Left ventricle myocardium superior (tissue), 1 donor: ENCODE measurements around the gene GHR. TPM values are rescaled to one million over a fixed set of nuclear protein-coding genes. Genes with fewer than 3 reads are reported as not detected.

Source experiments
- ATAC-seq: fragments of 200-7000 bp; cut with Tn5 transposase; one replicate; pipeline ENCODE4 v1.9.1; 2020; ENCODE audit warnings: mild to moderate bottlenecking, moderate library complexity
- DNase-seq: peaks from one replicate; pipeline ENCODE4 v3.0.0-alpha.2; 2020
- intact Hi-C: fragments of 100-400 bp; cut with micrococcal nuclease; formaldehyde crosslinking; loops from one replicate; pipeline ENCODE4 v1.11.0; 2022
- total RNA-seq: library from RNA; stranded (reverse); fragmentation: NEBNext Ultra II Directional; extraction: Animal tissue kit (Norgen Biotek cat#: 25700); gene quantifications from one replicate; pipeline ENCODE4 v1.2.1, GENCODE V29; 2021
- donor health status: DM: no; HTN: yes; CAD: no; lungs with severe emphysema.

Gene GHR
- total RNA-seq, 1 donor from 2014 or later, result 11.9 TPM

GRCh38 chr5:42506662-42507061, 83.4 kb downstream of the GHR start:
- intact Hi-C loops, result no loop called here
- no peak for DNase-seq
- no peak for ATAC-seq

DNA sequence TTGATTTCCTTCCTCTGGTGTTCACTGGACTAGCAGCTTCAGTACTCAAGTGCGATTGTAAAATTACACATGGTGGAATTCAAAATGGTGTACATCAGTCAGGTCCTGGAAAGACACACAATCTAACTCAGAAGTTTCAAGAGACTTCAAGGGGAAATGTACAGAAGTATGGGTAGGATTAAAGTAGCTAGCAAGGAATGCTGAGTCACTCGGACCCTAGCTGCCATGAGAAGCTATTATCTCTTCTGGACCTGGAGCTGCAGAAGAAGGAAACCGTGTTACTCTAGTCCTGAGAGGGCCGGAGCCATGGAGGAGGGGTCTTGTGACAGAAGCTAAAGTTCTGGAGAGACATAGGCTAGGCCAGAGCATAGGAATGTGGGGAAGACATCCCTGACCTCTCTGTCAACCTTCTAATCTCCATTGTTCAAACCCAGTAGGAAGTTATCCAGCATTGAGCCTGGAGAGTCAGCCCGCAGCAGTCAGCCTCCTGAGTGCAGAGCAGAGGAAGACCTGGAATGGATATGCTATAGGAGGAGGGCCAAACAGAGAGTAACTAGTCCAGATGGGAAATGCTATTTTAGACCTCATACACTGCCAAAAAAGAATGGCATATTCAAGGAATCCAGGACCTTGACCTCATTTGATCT, 84.3 kb downstream of the GHR start:
- ATAC-seq (peak; percentile 81), DNase-seq (no peak)
- intact Hi-C loops, result no loop called here

DNA sequence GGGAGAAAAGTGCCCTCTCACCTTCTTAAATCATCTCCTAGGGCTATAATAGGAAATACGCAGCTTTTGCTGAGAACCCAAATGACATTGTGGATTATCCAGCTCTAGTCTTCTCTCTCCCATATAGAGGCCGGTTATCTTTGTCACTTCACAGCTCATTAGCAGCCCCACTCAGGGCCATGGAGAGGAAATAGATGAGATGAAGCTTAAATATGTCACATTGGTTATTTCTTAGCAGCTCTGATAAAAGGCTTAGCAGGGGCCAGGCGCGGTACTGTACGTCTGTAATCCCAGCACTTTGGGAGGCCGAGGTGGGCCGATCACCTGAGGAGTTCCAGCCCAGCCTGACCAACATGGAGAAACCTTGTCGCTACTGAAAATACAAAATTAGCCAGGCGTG, 90.0 kb downstream of the GHR start:
- no peak for DNase-seq
- no peak for ATAC-seq
- intact Hi-C loops, result no loop called here

DNA sequence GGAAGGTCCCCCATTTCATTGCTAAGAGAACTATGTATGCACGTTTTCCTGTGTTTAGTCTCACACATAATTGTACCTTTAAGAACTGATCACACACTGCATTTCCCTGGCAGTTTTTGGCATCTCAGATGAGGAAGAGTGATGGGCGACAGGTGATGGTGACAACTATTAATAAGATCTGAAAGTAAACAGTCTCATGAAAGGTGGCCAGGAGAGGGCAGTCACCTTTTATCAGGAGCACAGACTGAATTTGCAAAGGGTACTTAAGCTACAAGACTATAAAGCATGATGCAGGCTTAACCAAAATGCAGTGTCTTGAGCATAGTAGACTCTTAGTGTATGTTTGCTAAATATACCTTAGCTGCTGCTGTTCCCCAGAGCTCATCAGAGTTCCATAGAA, 91.5 kb downstream of the GHR start:
- DNase-seq, result no peak
- peak; percentile 46 for ATAC-seq
- intact Hi-C loops, result no loop called here

- DNase-seq (no peak), ATAC-seq (no peak)
- intact Hi-C loops, result no loop called here
These were observed 92.3 kb downstream of the GHR start for GRCh38 chr5:42515504-42515903.

DNA sequence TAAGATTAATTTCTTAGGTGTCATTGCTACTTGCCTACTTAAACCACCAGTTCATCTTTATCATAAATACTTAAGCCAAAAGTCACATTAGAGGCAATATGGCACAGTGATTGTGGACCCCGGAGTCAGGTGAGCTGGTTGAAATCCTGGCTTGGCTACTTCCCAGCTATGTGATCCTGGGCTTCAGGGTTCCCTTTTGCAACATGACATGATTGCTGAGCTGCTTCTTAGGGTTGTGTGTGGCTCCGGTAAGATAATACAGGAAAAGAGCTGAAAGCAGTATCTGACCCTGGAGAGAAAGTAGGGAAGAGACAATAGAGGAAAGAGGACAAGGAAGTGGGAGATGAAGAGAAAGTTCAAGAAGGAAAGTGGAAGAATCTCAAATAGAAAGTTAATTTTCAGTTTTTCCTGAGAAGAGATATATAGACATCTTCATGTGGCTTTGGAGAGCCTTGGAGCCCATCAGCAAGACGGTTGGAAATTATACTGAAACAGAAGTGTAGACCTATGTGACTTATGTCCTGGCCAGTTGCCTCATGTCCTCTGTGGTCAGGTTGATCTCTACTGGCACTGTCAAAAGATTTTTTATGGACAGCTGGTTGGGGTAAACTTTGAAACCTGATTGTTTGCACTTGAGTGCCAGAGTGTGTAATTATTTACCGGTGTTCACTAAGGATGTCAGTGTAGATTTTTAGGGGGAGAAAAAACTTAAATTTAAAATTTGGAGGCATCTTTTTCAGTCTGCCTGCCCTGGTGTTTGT, 93.2 kb downstream of the GHR start:
- intact Hi-C loops, result no loop called here
- no peak for DNase-seq
- no peak for ATAC-seq

- DNase-seq (no peak), ATAC-seq (no peak)
- intact Hi-C loops, result no loop called here
These were observed 93.9 kb downstream of the GHR start for GRCh38 chr5:42517164-42517563.

GRCh38 chr5:42518595-42519221, 95.5 kb downstream of the GHR start:
- DNase-seq, result no peak

DNA sequence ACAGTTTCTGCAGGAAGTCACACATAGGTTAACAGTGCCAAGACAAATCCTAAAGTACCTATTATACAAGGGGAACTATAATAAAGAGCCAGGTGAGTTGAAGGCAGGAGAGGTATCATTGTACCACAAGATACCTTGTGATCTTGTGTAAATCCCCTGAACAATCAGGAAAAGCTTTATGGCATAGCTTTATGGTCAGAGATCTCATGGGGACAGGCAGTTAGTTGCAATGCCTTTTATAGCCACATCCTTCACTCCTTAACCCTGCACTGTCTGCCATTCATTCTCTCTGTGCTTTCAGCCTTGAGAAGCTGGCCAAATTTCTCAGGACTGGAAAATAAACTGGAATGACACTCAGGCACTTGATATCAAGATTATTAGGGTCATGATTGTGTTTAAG, 97.0 kb downstream of the GHR start:
- peak; percentile 22 for ATAC-seq
- no peak for DNase-seq
- intact Hi-C loops, result no loop called here

More at GRCh38 chr5:42518595-42519221, 95.5 kb downstream of the GHR start:
- peak; percentile 80 for ATAC-seq
- intact Hi-C loops, result no loop called here

DNA sequence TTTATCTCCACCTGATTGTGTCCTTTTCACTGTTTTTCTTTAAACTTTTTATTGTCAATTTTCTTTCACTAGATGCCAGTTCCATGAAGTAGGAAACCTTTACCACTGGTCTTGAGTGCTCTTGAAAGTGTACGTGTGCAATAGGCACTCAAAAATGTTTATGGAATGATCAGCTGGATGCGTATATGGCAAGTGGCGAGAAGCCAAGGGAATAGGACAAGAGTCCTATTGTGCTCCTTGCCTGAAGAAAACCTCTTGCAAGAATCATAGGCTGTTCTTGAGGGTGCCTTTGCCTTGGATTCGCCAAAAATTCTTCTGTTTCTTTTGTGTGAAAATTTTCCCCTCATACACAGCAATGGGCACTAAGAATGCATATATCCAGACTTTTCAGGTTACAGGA, 97.7 kb downstream of the GHR start:
- intact Hi-C loops, result no loop called here
- DNase-seq (no peak), ATAC-seq (no peak)

DNA sequence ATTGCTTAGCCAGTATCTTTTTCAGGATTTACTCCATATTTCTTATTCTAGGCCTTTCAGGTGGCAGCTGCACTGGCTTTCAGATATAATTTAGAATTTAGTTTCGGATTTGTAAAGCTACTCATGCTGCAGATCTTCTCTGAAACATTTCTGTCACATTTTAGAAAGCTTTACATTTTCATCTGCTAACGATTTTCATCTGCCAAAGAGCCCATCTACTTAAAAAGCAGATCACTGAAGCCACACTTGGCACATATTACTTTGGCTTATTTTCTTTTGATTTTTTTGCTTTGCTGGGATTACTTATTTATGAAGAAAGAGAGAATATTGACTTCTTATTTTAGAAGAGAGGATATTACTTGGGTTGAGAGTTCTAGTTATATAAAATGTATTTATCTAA, 98.2 kb downstream of the GHR start:
- ATAC-seq (no peak), DNase-seq (no peak)
- intact Hi-C loops, result no loop called here

- intact Hi-C loops, result no loop called here
- DNase-seq, result no peak
- no peak for ATAC-seq
These were observed 99.5 kb downstream of the GHR start for GRCh38 chr5:42522783-42523182.

- ATAC-seq (no peak), DNase-seq (no peak)
- intact Hi-C loops, result no loop called here
These were observed 102.9 kb downstream of the GHR start for GRCh38 chr5:42526179-42526578.

- ATAC-seq (peak; percentile 33), DNase-seq (no peak)
- intact Hi-C loops, result no loop called here
These were observed 108.4 kb downstream of the GHR start for GRCh38 chr5:42531611-42532010.

DNA sequence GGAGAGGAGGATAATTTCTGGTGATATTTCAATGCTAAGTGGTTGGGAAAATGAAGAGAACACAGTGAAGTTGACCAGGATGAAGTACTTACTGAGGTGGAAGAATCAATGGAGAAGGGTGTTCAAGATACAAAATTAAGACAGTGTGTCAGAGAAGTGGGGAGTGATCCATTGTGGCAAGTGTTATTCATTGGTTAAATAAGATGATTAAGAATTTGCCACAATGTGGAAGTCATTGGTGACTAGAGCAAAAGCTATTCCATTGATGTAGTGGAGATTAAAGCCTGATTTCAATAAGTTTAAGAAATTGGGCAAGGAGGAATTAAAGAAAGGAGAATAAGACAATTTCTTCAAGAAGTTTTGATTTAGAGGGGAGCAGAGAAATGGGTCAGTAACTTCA, 118.9 kb downstream of the GHR start:
- ATAC-seq, result no peak
- DNase-seq, result no peak
- intact Hi-C loops, result no loop called here

DNA sequence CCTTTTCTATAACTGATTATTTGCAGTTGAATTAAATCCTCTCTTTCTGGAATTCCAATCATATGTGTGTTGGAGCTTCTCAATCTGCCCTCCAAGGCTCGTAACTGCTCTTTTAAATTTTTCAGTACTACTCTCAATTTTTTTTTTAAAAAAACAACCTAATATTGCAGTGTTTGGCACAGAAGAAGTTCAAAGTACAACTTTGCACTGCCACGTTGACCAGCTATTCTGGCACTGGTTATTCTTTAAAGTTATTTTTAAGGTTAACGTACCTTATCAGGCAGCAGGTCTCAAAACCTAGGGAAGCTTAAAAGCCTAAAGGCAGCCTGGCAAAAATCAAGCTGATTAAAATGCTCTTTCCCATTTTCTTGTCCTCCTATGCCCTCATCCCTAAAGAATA, 120.5 kb downstream of the GHR start:
- DNase-seq (no peak), ATAC-seq (no peak)
- intact Hi-C loops, result no loop called here

DNA sequence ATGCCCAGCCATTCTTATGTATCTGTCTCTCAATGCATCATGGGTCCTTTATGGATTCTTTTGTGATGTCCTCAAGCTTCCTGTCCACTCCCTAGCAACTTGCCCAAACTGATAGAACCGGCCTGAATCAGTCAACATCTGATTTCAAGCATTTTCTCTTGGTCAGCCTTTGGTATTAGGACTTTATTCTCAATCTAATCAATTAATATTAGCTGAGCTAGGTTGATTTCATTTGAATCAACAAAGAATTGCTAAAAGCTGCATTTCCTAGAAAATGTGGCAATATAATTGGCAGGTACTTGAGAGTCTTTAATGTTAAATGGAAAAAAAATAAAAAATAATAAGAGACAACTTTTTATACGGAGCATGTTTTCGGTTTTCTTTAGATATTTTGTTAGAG, 121.8 kb downstream of the GHR start:
- no peak for DNase-seq
- intact Hi-C loops, result no loop called here

DNA sequence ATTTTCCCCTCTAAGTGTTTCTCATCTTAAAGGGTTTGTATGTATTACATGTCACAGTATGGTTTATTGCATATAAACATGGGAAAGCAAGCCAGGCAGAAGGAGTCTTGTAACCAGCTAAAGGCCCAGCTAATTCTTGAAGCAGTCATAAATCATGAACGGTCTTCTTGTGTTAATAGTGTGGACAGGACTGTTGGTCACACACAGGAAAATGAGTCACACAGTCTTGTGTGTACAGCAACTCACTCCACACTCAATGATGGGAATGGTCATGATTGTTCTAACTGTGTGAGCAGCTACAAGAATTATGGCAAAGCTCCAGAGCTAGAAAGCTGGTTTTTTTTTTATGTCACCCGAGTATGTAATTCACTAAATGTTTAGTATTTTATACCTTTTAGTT, 123.9 kb downstream of the GHR start:
- DNase-seq (no peak), ATAC-seq (no peak)
- intact Hi-C loops, result no loop called here

More for the DNA sequence above, 121.8 kb downstream of the GHR start:
- no peak for ATAC-seq

DNA sequence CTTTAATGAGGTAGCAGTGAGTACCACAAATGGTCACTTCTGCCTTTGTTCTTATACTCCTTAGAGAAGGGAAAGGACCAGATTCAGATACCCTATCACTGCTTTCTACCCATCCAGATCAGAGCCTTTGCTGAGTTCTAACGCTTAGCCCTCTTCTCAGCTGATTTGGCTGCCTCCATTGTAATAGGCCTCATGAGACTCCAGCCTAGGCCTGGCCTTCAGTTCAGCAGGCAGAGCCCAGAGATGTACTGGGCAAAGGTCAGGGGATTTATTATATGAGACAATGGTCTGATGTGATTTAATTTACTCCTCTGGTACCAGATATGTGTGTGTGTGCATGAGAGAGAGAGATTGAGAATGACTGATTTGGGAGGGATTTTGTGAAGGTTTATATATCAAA, 124.7 kb downstream of the GHR start:
- no peak for DNase-seq
- ATAC-seq, result peak; percentile 59
- intact Hi-C loops, result no loop called here

DNA sequence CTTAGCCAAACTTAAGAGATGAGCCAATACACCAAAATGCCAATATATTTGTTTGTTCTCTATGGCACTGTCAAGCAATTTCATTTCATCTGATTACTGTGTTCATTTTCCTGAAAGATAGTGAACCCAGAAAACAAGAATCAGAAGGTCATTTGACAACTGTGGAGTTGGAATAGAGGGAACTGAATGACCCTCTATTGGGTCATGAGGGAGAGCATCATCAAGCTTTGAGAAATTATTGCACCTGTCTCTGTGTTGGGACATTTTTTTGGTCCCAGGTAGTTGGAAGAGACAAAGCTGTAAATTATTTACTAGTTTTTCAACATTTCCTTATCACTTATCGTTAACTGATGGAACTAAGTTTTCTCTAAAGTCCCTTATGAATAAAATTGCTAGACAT, 129.4 kb downstream of the GHR start:
- DNase-seq (no peak), ATAC-seq (no peak)
- intact Hi-C loops, result no loop called here

- ATAC-seq (no peak), DNase-seq (no peak)
- intact Hi-C loops, result no loop called here
These were observed 130.2 kb downstream of the GHR start for GRCh38 chr5:42553461-42553860.
